BLaER1 treated with 17β-estradiol and CSF1 and Interleukin-3, amounts not matched to agents 10 nM and 100 nM (cell line): Measurements from ENCODE around the gene RALBP1.

Experiments
- H3K27ac ChIP-seq, 11 experiments: shearing (Covaris generic); formaldehyde crosslinking; 2 replicates each; pipeline ENCODE4 v1.8.1; 2022
- H3K27me3 ChIP-seq, 11 experiments: shearing (Covaris generic); formaldehyde crosslinking; 2 replicates each; pipeline ENCODE4 v1.8.1; 2022
- H3K36me3 ChIP-seq, 11 experiments: shearing (Covaris generic); formaldehyde crosslinking; 2 replicates each; pipeline ENCODE4 v1.8.1; 2022
- H3K4me1 ChIP-seq, 10 experiments: shearing (Covaris generic); formaldehyde crosslinking; 2 replicates each; pipeline ENCODE4 v1.8.1; 2022
- H3K4me2 ChIP-seq, 11 experiments: shearing (Covaris generic); formaldehyde crosslinking; 2 replicates each; pipeline ENCODE4 v1.8.1; 2022
- H3K4me3 ChIP-seq, 10 experiments: shearing (Covaris generic); formaldehyde crosslinking; 2 replicates each; pipeline ENCODE4 v1.8.1; 2022
- H3K9ac ChIP-seq, 11 experiments: shearing (Covaris generic); formaldehyde crosslinking; 2 replicates each; pipeline ENCODE4 v1.8.1; 2022
- H3K9me3 ChIP-seq, 11 experiments: shearing (Covaris generic); formaldehyde crosslinking; replicated peaks in 1 of 11; 2 replicates each; pipeline ENCODE4 v1.8.1; 2022
- H4K20me1 ChIP-seq, 11 experiments: shearing (Covaris generic); formaldehyde crosslinking; 2 replicates each; pipeline ENCODE4 v1.8.1; 2022
- Cebpa-rat ChIP-seq, 11 experiments: shearing (Covaris generic); IDR thresholded peaks; 2 replicates each; pipeline ENCODE4 v1.8.1; 2022

The RALBP1 gene

GRCh38 chr18:9571546-9571945 is 96.2 kb downstream of the RALBP1 start:
- Histone ChIP-seq H3K27me3 (no peaks in the 10 kb centered on the region), H3K4me1 (peaks cover 0 to 5% (median 0%) of the 10 kb centered on the region in 10 experiments; a peak in 1 of 20 replicates), H4K20me1 (peaks cover 0 to 31% (median 0%) of the 10 kb centered on the region in 11 experiments; a peak in 5 of 22 replicates), H3K9ac (no peak overlapping the region), H3K4me3 (no peak overlapping the region), H3K27ac (no peak overlapping the region), H3K36me3 (peaks cover 77 to 100% (median 92%) of the 10 kb centered on the region in 11 experiments), H3K9me3 (no peaks in the 10 kb centered on the region), H3K4me2 (no peak overlapping the region)
- TF ChIP-seq Cebpa-rat (IDR thresholded peaks at IDR 0.05): no peak

GRCh38 chr18:9574473-9575115 is 99.3 kb downstream of the RALBP1 start:
- H3K27ac ChIP-seq: no peak overlapping the region
- no peak overlapping the region for H3K4me2 ChIP-seq
- TF ChIP-seq Cebpa-rat (IDR thresholded peaks at IDR 0.05): no peak
- peaks cover 0 to 37% (median 5%) of the 10 kb centered on the region in 11 experiments; a peak in 6 of 22 replicates for H4K20me1 ChIP-seq
- no peaks in the 10 kb centered on the region for H3K27me3 ChIP-seq
- H3K4me3 ChIP-seq: no peak overlapping the region
- peaks cover 0 to 5% (median 0%) of the 10 kb centered on the region in 10 experiments; a peak in 1 of 20 replicates for H3K4me1 ChIP-seq
- no peak overlapping the region for H3K9ac ChIP-seq
- H3K36me3 ChIP-seq: peaks cover 70 to 100% (median 91%) of the 10 kb centered on the region in 11 experiments
- no peaks in the 10 kb centered on the region for H3K9me3 ChIP-seq

GRCh38 chr18:9575558-9575957 is 100.2 kb downstream of the RALBP1 start:
- no peaks in the 10 kb centered on the region for H3K4me1 ChIP-seq
- H3K36me3 ChIP-seq: peaks cover 70 to 100% (median 91%) of the 10 kb centered on the region in 11 experiments
- H4K20me1 ChIP-seq: peaks cover 0 to 32% (median 5%) of the 10 kb centered on the region in 11 experiments; a peak in 6 of 22 replicates
- H3K27ac ChIP-seq: no peak overlapping the region
- no peaks in the 10 kb centered on the region for H3K27me3 ChIP-seq
- TF ChIP-seq Cebpa-rat (IDR thresholded peaks at IDR 0.05): no peak
- no peak overlapping the region for H3K4me3 ChIP-seq
- H3K9ac ChIP-seq: no peak overlapping the region
- H3K4me2 ChIP-seq: no peak overlapping the region
- H3K9me3 ChIP-seq: no peaks in the 10 kb centered on the region

GRCh38 chr18:9577361-9577760 is 102.0 kb downstream of the RALBP1 start:
- H4K20me1 ChIP-seq: peaks cover 0 to 47% (median 5%) of the 10 kb centered on the region in 11 experiments; a peak in 8 of 22 replicates
- peaks cover 0 to 7% (median under 1%) of the 10 kb centered on the region in 11 experiments; a peak in 9 of 22 replicates for H3K9me3 ChIP-seq
- no peaks in the 10 kb centered on the region for H3K4me1 ChIP-seq
- TF ChIP-seq Cebpa-rat (IDR thresholded peaks at IDR 0.05): no peak
- no peak overlapping the region for H3K4me2 ChIP-seq
- H3K9ac ChIP-seq: no peak overlapping the region
- no peak overlapping the region; a peak in 1 of 22 replicates for H3K27ac ChIP-seq
- H3K27me3 ChIP-seq: no peaks in the 10 kb centered on the region
- H3K36me3 ChIP-seq: peaks cover 74 to 100% (median 91%) of the 10 kb centered on the region in 11 experiments
- no peak overlapping the region for H3K4me3 ChIP-seq

GRCh38 chr18:9578306-9578705 is 103.0 kb downstream of the RALBP1 start:
- Histone ChIP-seq H3K36me3 (peaks cover 77 to 100% (median 95%) of the 10 kb centered on the region in 11 experiments), H3K27ac (no peak overlapping the region)

GRCh38 chr18:9581667-9582066 is 106.4 kb downstream of the RALBP1 start:
- H3K4me2 ChIP-seq: no peak overlapping the region
- no peak for TF ChIP-seq Cebpa-rat (IDR thresholded peaks at IDR 0.05)
- H3K4me1 ChIP-seq: no peaks in the 10 kb centered on the region
- no peak overlapping the region for H3K9ac ChIP-seq
- peaks cover 0 to 16% (median 6%) of the 10 kb centered on the region in 11 experiments; a peak in 14 of 22 replicates for H3K9me3 ChIP-seq
- H3K4me3 ChIP-seq: no peak overlapping the region
- peaks cover 0 to 46% (median 4%) of the 10 kb centered on the region in 11 experiments; a peak in 6 of 22 replicates for H4K20me1 ChIP-seq
- H3K27me3 ChIP-seq: no peaks in the 10 kb centered on the region
- peaks cover 78 to 100% (median 92%) of the 10 kb centered on the region in 11 experiments for H3K36me3 ChIP-seq
- H3K27ac ChIP-seq: no peak overlapping the region

More at GRCh38 chr18:9578306-9578705, 103.0 kb downstream of the RALBP1 start:
- Histone ChIP-seq H3K4me1 (no peaks in the 10 kb centered on the region), H3K4me2 (no peak overlapping the region), H4K20me1 (peaks cover 0 to 50% (median 5%) of the 10 kb centered on the region in 11 experiments; a peak in 8 of 22 replicates), H3K27me3 (no peaks in the 10 kb centered on the region), H3K9ac (no peak overlapping the region), H3K9me3 (peaks cover 0 to 14% (median 4%) of the 10 kb centered on the region in 11 experiments; a peak in 14 of 22 replicates), H3K4me3 (no peak overlapping the region)
- TF ChIP-seq Cebpa-rat (IDR thresholded peaks at IDR 0.05): no peak

GRCh38 chr18:9586814-9587213 is 111.5 kb downstream of the RALBP1 start:
- Histone ChIP-seq H4K20me1 (peaks cover 0 to 64% (median 0%) of the 10 kb centered on the region in 11 experiments; a peak in 6 of 22 replicates), H3K27me3 (no peaks in the 10 kb centered on the region), H3K4me1 (no peaks in the 10 kb centered on the region), H3K27ac (no peak overlapping the region), H3K9me3 (peaks cover 0 to 14% (median 6%) of the 10 kb centered on the region in 11 experiments; a peak in 14 of 22 replicates), H3K4me3 (no peak overlapping the region), H3K36me3 (peaks cover 82 to 100% (median 97%) of the 10 kb centered on the region in 11 experiments), H3K9ac (no peak overlapping the region), H3K4me2 (no peak overlapping the region)
- no peak for TF ChIP-seq Cebpa-rat (IDR thresholded peaks at IDR 0.05)
